ENCODE results near the gene DNAJA1.

Gene DNAJA1

GRCh38 chr9:33044677-33045282 lies 19.7 kb downstream of the DNAJA1 start:
- peak overlapping the region; percentile 81 for H3K27ac ChIP-seq

DNA sequence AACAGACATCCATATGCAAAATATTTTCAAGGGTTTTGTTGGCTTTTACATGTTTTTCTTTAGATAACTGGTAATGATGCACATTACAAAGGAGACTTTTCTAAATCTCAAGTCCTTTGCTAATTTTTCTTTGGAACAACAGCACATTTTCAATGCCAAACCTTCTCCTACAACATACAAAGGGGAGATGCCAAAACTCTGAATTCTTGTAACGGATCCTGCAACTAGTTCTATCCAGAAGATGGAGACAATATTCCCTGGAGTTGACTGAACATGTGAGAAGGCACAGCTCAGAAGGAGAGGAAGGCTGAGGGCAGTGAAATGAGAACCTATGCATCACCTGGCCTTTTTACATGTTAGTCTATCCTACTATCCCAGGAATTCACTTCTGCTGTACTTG lies 21.0 kb downstream of the DNAJA1 start:
- TF ChIP-seq, protein P1, sequence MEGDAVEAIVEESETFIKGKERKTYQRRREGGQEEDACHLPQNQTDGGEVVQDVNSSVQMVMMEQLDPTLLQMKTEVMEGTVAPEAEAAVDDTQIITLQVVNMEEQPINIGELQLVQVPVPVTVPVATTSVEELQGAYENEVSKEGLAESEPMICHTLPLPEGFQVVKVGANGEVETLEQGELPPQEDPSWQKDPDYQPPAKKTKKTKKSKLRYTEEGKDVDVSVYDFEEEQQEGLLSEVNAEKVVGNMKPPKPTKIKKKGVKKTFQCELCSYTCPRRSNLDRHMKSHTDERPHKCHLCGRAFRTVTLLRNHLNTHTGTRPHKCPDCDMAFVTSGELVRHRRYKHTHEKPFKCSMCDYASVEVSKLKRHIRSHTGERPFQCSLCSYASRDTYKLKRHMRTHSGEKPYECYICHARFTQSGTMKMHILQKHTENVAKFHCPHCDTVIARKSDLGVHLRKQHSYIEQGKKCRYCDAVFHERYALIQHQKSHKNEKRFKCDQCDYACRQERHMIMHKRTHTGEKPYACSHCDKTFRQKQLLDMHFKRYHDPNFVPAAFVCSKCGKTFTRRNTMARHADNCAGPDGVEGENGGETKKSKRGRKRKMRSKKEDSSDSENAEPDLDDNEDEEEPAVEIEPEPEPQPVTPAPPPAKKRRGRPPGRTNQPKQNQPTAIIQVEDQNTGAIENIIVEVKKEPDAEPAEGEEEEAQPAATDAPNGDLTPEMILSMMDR (conservative IDR thresholded peaks at IDR 0.05) = no peak
- H3K27ac ChIP-seq = no peak overlapping the region

More at GRCh38 chr9:33044677-33045282, 19.7 kb downstream of the DNAJA1 start:
- TF ChIP-seq, protein P1 (conservative IDR thresholded peaks at IDR 0.05) = peak; percentile 59

- no peak overlapping the region for H3K27ac ChIP-seq
- TF ChIP-seq, protein P1 (conservative IDR thresholded peaks at IDR 0.05) = no peak
Observed at GRCh38 chr9:33048054-33048465, 23.0 kb downstream of the DNAJA1 start.

DNA sequence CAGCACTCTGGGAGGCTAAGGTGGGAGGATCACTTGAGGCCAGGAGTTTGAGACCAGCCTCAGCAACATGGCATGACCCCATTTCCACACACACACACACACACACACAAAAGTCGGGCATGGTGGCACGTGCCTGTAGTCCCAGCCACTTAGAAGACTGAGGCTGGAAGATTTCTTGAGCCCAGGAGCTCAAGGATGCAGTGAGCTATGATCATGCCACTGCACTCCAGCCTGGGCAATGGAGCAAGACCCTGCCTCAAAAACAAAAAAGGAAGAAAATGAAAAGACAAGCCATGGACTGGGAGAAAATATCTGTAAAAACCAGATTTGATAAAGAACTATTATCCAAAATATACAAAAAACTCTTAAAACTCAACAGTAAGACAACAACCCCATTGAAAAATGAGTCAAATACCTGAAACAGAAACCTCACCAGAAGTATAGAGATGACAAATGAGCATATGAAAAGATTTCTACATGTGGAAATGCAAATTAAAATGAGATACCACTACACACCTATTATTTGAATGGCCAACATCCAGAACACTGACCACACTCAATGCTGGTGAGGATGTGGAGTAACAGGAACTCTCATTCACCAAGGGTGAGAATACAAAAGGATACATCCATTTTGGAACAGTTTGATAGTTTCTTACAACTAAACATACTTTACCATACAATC lies 24.7 kb downstream of the DNAJA1 start:
- H3K27ac ChIP-seq = no peak overlapping the region
- TF ChIP-seq, protein P1 (conservative IDR thresholded peaks at IDR 0.05) = no peak

GRCh38 chr9:33051144-33051543 lies 26.1 kb downstream of the DNAJA1 start:
- TF ChIP-seq, protein P1 (conservative IDR thresholded peaks at IDR 0.05) = no peak
- H3K27ac ChIP-seq = no peak overlapping the region

GRCh38 chr9:33065157-33066076 lies 40.3 kb downstream of the DNAJA1 start:
- TF ChIP-seq, protein P1 (conservative IDR thresholded peaks at IDR 0.05) = no peak
- H3K27ac ChIP-seq = no peak overlapping the region

GRCh38 chr9:33068991-33069390 lies 43.9 kb downstream of the DNAJA1 start:
- TF ChIP-seq, protein P1 (conservative IDR thresholded peaks at IDR 0.05) = no peak
- H3K27ac ChIP-seq = no peak overlapping the region

Data from VCaP (cell line).